Kidney epithelial cell (primary cell): ENCODE results near the gene KCNK3. TPM values are rescaled to one million over a fixed set of nuclear protein-coding genes. Genes with fewer than 3 reads are reported as not detected.

ENCODE experiments used
- DNase-seq: peaks from one replicate; pipeline ENCODE4 v3.0.0-alpha.2; 2010; ENCODE audit warnings: low read depth
- H3K27me3 ChIP-seq: 2 replicates; pipeline ENCODE4 v1.6.0; 2011; ENCODE audit warnings: low read length; ENCODE audit not compliant: control insufficient read depth, insufficient read depth
- H3K36me3 ChIP-seq: 2 replicates; pipeline ENCODE4 v1.5.1; 2011; ENCODE audit warnings: low read length; ENCODE audit not compliant: control insufficient read depth, insufficient read depth
- H3K4me3 ChIP-seq: 2 replicates; pipeline ENCODE4 v1.5.1; 2011; ENCODE audit warnings: low read depth, mild to moderate bottlenecking, control low read depth, low read length
- total RNA-seq: library from RNA; depleted of rRNA; stranded (reverse); fragments of >200 nt; gene quantifications from 2 replicates; pipeline ENCODE4 v1.2.3, GENCODE V29; 2015
- TF ChIP-seq, protein P1 (sequence below): IDR thresholded peaks from 2 replicates; pipeline ENCODE4 v1.5.1; 2011; ENCODE audit warnings: mild to moderate bottlenecking, moderate library complexity, low read length, control low read depth, inconsistent platforms; ENCODE audit not compliant: insufficient read depth, poor library complexity, severe bottlenecking

The KCNK3 gene
- total RNA-seq, 1 donor from 2014 or later: 13.9 TPM

DNA sequence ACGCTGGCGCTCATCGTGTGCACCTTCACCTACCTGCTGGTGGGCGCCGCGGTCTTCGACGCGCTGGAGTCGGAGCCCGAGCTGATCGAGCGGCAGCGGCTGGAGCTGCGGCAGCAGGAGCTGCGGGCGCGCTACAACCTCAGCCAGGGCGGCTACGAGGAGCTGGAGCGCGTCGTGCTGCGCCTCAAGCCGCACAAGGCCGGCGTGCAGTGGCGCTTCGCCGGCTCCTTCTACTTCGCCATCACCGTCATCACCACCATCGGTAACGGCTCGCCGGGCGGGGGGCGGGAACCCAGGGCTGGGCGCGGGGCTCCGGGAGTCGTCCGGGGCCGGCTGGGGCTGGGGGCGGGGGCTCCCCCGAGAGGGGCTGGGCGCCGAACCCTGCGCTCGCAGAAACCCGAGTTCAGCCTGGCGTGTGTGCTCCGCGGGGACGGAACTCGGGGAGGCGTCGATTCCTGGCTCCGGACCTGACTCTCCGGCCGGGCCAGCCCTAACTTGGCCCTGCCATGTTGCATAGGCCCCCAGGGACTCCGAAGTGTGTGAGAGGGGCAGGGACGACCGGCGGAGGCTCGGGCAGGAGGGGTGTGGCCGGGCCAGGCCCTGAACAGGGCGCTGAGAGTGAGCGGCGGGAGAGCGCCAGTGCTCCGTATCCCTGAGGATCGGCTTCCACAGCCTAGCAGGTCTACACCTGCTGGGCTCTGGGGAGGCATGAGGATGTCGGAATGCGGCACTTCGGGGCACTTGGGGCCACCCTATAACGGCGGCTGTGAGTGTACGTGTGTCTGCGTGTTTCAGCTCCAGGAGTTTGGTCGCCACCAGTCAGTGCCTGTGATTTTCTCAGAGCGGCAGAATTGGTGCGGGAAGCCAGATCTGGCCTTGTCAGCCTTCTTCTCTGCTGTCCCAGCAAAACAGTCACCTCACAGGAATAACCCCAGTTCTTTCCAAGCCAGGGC lies 651 bp downstream of the KCNK3 start:
- DNase-seq: no peak
- Histone ChIP-seq H3K36me3 (no peaks in the 10 kb centered on the region), H3K4me3 (peak overlapping the region; percentile 39), H3K27me3 (peaks cover 16% of the 10 kb centered on the region)
- TF ChIP-seq, protein P1, sequence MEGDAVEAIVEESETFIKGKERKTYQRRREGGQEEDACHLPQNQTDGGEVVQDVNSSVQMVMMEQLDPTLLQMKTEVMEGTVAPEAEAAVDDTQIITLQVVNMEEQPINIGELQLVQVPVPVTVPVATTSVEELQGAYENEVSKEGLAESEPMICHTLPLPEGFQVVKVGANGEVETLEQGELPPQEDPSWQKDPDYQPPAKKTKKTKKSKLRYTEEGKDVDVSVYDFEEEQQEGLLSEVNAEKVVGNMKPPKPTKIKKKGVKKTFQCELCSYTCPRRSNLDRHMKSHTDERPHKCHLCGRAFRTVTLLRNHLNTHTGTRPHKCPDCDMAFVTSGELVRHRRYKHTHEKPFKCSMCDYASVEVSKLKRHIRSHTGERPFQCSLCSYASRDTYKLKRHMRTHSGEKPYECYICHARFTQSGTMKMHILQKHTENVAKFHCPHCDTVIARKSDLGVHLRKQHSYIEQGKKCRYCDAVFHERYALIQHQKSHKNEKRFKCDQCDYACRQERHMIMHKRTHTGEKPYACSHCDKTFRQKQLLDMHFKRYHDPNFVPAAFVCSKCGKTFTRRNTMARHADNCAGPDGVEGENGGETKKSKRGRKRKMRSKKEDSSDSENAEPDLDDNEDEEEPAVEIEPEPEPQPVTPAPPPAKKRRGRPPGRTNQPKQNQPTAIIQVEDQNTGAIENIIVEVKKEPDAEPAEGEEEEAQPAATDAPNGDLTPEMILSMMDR: no peak

DNA sequence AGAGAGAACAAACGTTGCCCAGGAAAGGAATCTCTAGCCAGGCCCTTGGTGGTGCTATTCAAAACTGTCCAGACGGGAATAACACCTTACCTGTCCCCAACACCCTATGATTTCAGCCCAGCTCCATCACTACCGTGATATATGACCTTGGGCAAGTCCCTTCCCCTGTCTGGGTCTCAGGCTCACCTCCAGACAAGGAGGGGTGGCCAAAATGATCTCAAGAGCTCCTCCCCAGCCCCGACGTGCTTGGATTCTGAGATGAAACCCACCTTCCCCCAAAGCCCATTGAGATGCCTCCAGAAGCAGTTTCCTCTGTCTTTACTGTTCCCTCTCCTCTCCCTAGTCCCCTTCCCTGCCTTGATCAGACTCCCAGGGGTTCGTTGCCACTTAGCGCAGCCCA lies 1.5 kb downstream of the KCNK3 start:
- peaks cover 16% of the 10 kb centered on the region for H3K27me3 ChIP-seq
- no peak overlapping the region for H3K4me3 ChIP-seq
- DNase-seq: no peak
- TF ChIP-seq, protein P1: no peak
- no peaks in the 10 kb centered on the region for H3K36me3 ChIP-seq

DNA sequence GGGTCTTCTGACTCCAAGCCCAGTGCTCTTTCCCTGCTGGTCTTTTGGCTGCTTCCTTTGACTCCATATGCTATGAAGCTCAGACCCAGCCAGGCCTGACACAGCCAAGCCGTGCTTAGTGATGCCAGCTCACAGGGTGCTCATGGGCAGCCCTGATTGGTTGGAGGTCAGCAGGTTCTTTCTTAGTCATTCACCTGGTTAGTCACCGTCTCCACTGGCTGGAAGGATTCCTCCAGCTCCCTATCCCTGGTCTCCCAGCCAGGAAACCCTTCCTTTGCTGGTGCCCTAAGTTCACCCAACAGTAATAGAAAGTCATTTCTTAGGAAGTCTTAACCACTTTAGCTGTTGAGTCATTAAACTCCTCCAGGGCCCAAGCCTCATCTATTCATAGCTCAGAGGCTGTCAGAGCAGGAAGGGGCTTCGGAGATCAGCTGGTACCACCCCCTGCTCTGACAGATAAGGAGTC lies 3.9 kb downstream of the KCNK3 start:
- Histone ChIP-seq H3K4me3 (no peak overlapping the region), H3K36me3 (no peaks in the 10 kb centered on the region), H3K27me3 (peaks cover 14% of the 10 kb centered on the region)
- TF ChIP-seq, protein P1: no peak
- peak; percentile 98 for DNase-seq

DNA sequence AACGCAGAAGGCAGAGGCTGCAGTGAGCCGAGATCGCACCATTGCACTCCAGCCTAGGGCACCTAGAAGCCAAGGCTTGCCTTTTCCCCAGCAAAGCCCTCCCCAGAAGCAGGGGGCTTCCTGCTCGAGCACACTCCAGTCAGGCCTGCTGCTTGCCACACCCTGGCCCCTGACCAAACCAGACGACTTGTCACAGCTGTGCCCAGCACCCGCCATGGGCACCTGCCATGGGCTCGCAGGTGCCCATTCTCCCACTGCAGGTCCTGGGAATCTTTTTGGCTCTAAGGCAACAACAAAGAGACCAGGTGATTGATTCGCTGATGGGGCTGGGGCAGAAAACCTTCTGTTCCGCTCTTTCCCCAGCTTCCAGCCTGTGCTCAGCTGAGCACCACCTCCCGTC lies 4.9 kb downstream of the KCNK3 start:
- no peaks in the 10 kb centered on the region for H3K36me3 ChIP-seq
- peaks cover 14% of the 10 kb centered on the region for H3K27me3 ChIP-seq
- H3K4me3 ChIP-seq: no peak overlapping the region
- TF ChIP-seq, protein P1: no peak
- DNase-seq: no peak

DNA sequence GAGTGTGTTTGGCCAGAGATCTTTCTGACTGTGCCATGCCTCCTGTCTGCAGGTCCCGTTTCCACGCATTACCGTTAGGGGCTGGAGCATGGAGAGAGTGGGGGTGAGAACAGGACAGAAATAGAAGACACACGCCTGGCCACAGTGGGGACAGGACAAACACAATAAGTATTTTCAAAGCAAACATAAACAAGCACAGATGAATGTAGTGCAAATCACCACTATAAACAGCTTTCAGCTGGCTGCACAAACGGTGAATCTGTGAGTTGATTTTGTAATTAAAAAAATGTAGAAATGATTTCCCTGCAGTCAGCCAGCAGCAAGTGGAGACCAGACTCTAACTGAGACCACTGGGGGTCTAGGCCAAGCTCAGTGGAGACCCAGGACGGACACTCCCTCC lies 6.8 kb downstream of the KCNK3 start:
- no peak overlapping the region for H3K4me3 ChIP-seq
- no peak for DNase-seq
- no peaks in the 10 kb centered on the region for H3K36me3 ChIP-seq
- TF ChIP-seq, protein P1: no peak
- H3K27me3 ChIP-seq: peaks cover 2% of the 10 kb centered on the region
